Erythroblast (primary cell): Measurements from ENCODE around the gene TOMM6.

Experiments used
- GATA1 ChIP-seq: IDR thresholded peaks from 2 replicates; pipeline ENCODE4 v1.6.1; 2011; ENCODE audit warnings: low read depth, mild to moderate bottlenecking, control low read depth, low read length, moderate library complexity
- POLR2A ChIP-seq: IDR thresholded peaks from 2 replicates; pipeline ENCODE4 v1.6.1; 2011; ENCODE audit warnings: mild to moderate bottlenecking, low read length

DNA sequence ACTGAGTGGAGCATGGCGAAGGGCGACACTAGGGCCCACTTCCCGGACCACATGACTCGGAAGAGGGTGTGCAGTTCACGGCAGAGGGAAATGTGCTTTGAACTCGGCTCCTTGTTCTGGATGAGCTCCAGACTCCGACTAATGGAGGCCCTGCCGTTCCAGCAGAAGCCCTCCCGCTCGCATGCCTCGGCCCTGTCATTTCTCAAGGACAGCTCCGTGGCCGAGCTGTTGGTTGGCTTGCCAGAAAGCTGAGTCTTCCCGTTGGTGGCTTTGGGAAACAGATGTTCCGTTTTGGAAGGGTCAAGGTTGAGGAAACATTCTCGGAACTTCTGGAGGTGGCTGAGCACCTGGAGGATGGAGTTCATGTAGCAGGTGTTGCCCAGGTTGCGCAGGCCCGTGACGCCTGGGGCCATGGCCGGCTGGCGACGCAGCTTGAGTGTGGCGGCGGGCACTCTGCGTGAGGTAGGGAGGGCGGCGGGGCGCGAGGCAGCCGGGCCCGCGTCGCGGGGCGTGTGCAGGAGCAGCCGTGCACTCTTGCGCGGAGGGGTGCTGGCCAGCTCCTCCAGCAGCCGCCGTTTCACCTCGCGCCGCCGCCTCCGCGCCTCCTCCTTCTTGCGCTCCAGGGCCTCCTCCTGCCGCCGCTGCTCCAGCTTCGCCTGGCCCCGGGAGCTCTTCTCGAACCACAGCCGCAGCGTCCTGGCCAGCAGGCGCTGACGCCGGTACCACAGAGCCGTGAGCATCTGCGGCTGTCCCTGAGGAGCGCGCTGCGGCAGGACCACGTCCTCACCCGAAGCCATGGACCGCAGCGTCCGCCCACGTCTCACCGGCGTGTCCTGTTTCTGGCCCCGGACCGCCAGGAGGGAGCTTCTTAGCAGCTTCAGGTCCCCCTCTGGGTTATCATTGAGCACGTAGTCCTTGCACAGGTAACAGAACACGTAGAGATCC lies 18.6 kb downstream of the TOMM6 start:
- TF ChIP-seq POLR2A (no peak), GATA1 (no peak)
